Thyroid gland (tissue), 4 donors: ENCODE data around the gene BHLHA15.

ENCODE experiments used
- CTCF ChIP-seq, 6 experiments: fragments of 200-600 bp in 3 of 6; fragments of 450-650 bp in 3 of 6; sonication (generic) in 3 of 6; IDR thresholded peaks; one replicate each; pipeline ENCODE4 v1.5.1; 2016 to 2019; ENCODE audit warnings: antibody characterized with exemption in 6 of 6, mild to moderate bottlenecking in 2 of 6, inconsistent platforms in 1 of 6, moderate library complexity in 1 of 6
- POLR2A ChIP-seq, 2 donors: fragments of 450-650 bp; IDR thresholded peaks; one replicate each; pipeline ENCODE4 v1.6.1; 2017; ENCODE audit warnings: antibody characterized with exemption in 2 of 2, mild to moderate bottlenecking in 2 of 2, moderate library complexity in 1 of 2

- TF ChIP-seq CTCF (IDR thresholded peaks at IDR 0.05): no peak
- no peak for TF ChIP-seq POLR2A (IDR thresholded peaks at IDR 0.05)
Observed at GRCh38 chr7:98244871-98245270, 33.6 kb downstream of the BHLHA15 start.
